Measurements from ENCODE around the gene LIMS2.

The LIMS2 gene

DNA sequence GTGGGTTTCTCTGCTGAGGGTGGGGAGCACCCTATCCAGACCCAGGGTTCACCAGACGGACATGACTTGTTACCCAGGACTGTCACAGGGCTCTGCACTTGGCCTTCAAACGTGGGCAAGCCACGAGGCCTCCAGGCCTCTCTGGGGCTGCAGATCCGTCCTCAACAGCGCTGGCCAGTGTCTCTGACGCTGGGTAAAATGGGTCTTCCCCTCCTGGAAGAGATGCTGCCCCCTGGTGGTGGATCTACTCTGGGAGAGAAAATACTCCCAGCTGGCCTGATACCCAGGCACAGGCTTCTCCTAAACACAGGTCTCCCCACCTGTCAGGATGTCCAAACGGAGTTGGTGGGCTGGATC, 25.7 kb downstream of the LIMS2 start:
- H3K36me3 Mint-ChIP-seq, result no peaks in the 10 kb centered on the region
- peak overlapping the region; percentile 4 for H3K27ac Mint-ChIP-seq
- no peaks in the 10 kb centered on the region for H3K27me3 Mint-ChIP-seq
- peak; percentile 73 for ATAC-seq
- H3K9me3 Mint-ChIP-seq, result no peaks in the 10 kb centered on the region
- peak overlapping the region; percentile 19 for H3K4me3 Mint-ChIP-seq
- peaks cover 62% of the 10 kb centered on the region for H3K4me1 Mint-ChIP-seq

DNA sequence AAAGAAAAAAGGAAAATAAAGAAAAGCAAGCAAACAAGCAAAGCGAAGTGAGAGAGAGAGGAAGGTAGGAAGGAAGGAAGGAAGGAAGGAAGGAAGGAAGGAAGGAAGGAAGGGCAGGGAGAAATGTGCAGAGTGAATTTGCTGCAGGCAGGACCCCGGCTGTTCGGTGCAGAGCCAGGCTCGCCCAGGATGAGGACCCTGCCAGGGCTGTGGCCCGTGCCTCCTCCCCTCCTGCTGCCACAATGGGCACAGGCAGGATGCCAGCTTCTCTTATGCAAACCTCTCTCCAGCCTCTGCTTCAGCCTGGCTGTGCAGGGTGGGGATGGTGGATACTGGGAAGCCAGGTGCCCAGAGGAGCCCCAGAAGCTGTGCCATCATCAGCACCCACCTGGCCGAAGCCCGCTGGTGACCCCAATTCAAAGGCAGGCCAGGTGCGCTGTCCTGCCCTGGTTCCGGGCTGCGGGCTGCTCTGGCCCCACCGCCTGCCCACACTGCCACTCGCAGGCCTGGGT, 26.2 kb downstream of the LIMS2 start:
- no peaks in the 10 kb centered on the region for H3K27me3 Mint-ChIP-seq
- peak overlapping the region; percentile 4 for H3K27ac Mint-ChIP-seq
- no peak overlapping the region for H3K4me3 Mint-ChIP-seq
- peaks cover 63% of the 10 kb centered on the region for H3K4me1 Mint-ChIP-seq
- no peaks in the 10 kb centered on the region for H3K9me3 Mint-ChIP-seq
- ATAC-seq, result peak; percentile 10
- H3K36me3 Mint-ChIP-seq, result no peaks in the 10 kb centered on the region

DNA sequence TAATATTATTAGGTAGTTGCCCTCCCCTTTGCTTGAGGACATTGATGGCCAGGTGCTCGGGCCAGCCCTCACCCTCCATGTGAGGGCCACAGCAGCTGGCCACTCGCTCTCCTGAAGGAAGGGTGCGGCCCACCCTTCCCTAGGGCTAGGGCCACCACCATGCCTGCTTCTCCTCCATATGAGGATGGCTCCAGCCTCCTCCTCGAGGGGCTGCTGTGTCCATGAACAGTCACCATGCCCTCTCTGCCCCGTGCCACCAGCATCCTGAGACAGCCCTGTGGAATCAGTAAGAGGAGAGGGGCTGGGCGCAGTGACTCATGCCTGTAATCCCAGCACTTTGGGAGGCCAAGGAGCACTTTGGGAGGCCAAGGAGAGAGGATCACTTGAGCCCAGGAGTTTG, 27.0 kb downstream of the LIMS2 start:
- peak overlapping the region; percentile 4 for H3K27ac Mint-ChIP-seq
- H3K27me3 Mint-ChIP-seq, result no peaks in the 10 kb centered on the region
- no peak for ATAC-seq
- H3K9me3 Mint-ChIP-seq, result no peaks in the 10 kb centered on the region
- H3K4me1 Mint-ChIP-seq, result peaks cover 64% of the 10 kb centered on the region
- H3K4me3 Mint-ChIP-seq, result no peak overlapping the region
- H3K36me3 Mint-ChIP-seq, result no peaks in the 10 kb centered on the region

DNA sequence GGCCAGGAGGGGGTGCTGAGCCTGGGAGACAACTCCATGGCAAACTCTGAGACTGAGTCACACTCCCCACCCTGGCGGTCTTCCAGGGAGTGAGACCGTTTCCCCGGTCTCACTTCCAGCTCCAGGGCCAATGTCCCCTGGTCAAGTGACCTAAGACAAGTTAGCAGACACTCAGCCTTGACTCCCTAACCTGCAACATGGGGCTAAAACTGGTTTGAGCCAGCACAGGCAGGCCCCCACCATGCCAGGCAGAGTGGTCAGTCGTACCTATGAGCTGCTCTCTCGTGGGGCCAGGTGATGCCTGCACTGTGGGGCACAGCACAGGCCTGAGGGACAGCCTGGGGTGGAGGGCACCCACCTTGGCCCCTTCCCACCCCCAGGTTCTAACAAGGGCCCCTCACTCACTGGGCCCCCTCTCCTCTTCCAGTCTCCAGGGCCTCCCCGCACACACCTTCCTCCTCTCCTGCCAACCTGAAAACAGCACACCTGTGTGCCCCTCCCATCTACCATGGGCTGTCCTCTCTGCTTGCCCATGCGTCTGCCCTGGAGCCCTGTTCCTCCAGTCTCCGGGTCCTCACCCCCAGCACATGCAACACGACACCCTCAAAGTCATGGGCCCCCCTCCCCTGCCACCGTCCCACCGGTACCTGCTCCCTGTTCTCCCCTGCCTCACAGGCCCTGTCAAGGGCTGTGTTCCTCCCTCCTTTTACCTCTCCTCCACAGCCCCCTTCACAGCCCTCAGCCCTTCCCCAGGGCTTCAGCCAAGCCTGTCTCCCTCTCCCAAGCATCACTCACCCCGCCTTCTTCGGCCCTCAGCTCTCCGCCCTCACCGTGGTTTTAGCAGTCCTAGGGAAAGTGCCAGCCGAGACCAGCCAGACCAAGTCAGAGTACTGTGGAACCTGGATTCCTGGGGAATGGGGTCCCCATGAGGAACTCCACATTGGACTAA, 27.8 kb downstream of the LIMS2 start:
- no peak for ATAC-seq
- Mint-ChIP-seq H3K36me3 (no peaks in the 10 kb centered on the region), H3K27me3 (no peaks in the 10 kb centered on the region), H3K9me3 (no peaks in the 10 kb centered on the region), H3K27ac (peak overlapping the region; percentile 4), H3K4me3 (no peak overlapping the region), H3K4me1 (peaks cover 56% of the 10 kb centered on the region)

DNA sequence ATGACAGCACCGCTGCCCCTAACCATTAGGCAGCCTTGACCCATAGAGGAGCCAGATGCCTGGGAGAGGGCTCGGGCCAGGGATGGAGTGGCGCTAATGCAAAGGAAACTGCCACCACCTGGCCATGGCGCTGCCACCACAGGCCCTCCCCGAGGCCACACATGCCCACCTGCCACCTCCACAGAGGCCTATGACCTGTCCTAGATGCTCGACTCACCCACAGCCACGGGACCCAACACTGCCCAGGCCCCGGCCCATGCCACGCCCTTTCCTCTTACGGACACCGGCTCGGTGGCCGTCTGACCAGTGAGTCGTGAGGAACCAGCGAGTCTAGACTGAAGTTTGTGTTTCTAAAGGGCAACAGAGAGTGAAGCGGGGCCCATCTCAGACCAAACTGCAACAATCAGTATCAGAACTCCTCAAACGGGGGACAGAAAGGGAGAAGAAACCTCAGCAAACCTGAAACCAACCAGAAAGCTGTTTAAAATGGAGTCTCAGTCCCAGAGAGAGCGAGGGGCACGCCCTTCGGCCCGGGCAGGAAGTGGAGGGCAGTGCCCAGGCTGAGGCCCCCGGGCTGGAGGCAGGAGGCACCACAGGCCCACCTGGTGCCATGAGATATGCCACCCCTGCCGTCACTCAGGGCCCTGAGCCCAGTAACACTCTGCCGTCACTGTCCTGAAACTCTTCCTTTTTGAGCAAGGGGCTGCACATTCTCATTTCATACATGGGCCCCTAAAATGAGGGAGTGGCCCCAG, 28.7 kb downstream of the LIMS2 start:
- Mint-ChIP-seq H3K4me1 (peaks cover 48% of the 10 kb centered on the region), H3K4me3 (no peak overlapping the region), H3K9me3 (no peaks in the 10 kb centered on the region), H3K27ac (peak overlapping the region; percentile 36), H3K27me3 (no peaks in the 10 kb centered on the region), H3K36me3 (no peaks in the 10 kb centered on the region)
- ATAC-seq, result no peak

DNA sequence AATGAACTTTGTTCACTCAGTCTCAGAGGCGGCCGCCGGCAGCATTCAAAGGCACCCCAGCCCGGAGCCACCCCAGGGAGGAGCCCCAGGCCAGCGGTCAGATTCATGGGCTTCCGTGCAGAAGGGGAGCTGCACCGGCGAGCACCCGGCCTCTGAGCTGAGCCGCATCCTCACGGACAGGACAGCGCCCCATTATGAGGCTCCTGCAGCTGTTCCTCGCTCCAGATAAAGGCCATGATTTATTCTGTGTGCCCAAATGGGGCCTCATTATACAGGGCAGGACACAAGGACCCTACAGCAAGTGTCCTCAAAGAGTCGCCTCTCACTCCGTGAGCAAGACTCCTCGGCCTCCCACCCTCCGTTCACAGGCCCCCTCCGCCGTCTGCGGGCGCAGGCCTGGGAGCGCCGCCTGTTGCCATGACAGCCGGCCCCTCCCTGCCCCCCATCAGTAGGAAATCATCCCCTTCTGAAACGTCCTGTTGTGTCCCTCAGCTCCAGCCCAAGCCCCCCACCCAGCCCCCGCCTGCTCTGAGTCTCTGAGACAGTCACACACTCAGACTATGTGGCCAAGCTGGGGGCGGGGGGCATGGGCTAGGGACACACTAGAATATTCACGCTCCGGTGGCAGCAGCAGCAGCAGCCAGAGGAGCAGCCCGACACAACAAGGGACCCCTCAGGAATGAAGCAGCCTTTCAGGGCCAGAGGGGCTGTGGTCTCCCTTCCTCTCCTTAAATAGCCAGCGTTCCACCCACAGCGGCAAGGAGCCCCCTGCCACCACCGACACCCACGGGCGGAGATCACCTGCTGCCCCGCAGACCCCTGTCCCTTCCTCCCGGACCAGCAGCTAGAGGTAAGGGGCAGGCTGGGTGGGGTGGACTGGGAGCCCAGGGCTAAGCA, 29.7 kb downstream of the LIMS2 start, which contains the start of gene GPR17:
GPR17 (plus strand) TSS at position 759 of the 897 bp plus-strand sequence. CDS start 4,583 bp downstream, outside the sequence.
- Mint-ChIP-seq H3K4me3 (no peak within 1 kb of the TSS), H3K9me3 (no peaks in the 10 kb centered on the region), H3K27me3 (no peaks in the 10 kb centered on the region), H3K27ac (peak within 1 kb of the TSS; percentile 70), H3K36me3 (no peaks in the 10 kb centered on the region), H3K4me1 (peaks cover 47% of the 10 kb centered on the region)
- ATAC-seq, result no peak

DNA sequence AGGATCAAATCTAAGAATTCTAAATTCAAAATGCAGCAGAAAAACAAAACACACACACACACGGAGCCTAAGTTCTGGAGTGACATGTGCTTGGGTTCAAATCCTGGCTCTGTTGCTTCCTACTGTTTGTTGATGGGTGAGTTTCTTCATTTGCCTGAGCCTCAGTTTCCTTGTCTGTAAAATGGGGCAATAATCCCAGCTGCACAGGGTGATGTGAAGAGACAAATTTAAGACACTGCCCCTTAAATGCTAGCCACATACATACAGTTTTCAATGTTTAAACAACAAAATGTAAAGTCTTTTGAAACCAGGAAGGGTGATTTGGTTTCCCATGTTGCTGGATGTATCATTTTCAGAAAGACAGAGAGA, 30.3 kb downstream of the LIMS2 start:
- Mint-ChIP-seq H3K4me3 (no peak overlapping the region), H3K9me3 (no peaks in the 10 kb centered on the region), H3K27ac (peak overlapping the region; percentile 70), H3K27me3 (no peaks in the 10 kb centered on the region), H3K4me1 (peaks cover 52% of the 10 kb centered on the region), H3K36me3 (no peaks in the 10 kb centered on the region)
- no peak for ATAC-seq

DNA sequence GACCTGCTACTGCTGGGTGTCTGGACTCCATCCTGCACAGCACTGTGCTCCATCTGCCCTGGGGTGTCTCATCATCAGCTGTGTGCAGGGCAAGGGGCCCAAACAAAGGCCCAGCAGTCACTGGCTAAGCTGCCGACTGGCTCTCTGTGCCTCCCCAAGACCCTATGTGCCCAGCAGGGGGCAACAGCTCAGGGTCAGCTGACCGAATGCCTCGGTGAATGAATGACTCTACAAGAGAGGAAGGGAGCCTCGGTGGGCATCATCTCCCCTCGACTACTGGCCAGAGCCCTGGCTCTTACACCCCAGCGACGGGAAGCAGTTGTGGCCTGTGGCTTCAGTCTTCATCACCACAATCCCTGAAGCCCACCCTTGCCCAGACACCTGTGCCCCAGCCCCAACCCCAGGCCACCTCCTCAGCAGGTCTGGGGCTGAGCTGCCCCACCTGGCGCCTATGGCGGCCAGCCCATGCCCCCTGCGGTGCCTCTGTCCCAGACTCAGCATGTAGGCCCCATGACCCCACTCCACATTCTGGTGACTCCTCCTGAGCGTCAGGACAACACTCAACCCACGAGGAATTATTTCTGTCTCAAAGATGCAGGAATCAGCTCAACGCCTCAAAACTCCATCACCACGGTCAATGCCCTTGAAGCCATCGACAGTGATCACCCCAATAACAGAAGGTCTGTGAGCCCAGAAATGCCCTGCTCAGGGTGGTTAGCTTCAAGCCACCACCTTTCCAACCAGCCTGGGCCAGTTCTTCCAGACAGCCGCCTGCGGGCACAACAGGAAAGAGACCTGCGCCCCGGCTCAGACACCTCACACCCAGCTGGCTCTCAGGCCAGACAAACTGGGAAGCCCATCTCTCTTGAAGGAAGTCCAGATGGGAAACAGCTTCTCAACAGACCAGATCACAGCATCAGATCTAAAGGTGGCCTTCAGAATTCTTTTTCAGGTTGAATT, 31.0 kb downstream of the LIMS2 start:
- Mint-ChIP-seq H3K27me3 (no peaks in the 10 kb centered on the region), H3K36me3 (no peaks in the 10 kb centered on the region), H3K27ac (peak overlapping the region; percentile 70), H3K4me1 (peaks cover 52% of the 10 kb centered on the region), H3K4me3 (no peak overlapping the region), H3K9me3 (no peaks in the 10 kb centered on the region)
- no peak for ATAC-seq

DNA sequence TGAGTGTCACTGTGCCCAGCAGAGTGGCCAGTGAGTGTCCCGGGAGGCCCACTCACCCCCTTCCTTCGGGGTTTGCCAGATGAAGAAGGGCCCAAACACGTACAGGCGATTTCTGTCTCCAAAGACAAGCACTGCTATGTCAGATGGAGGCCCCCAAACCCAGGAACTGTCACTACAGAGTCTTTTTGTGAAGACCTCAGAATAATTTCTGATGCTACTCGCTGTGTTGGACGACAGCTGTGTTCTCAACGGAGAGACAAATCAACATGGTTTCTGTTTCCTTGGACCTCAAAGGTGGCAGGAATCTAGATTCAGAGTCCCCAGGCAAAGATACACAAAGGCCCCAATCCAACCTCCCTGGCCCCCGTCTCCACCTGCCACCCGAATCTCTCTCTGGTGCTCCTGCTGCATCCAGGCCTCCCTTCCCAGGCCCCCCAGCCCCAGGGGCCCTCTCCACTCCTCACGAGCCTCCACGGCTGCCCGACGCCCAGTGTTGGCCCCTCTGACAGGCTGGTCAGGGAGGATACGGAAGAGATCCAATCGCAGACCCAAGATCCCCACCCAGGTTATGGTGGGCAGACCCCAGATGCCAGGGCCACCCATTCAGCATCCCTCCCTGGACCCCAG, 31.8 kb downstream of the LIMS2 start:
- Mint-ChIP-seq H3K4me3 (no peak overlapping the region), H3K27ac (peak overlapping the region; percentile 70), H3K36me3 (no peaks in the 10 kb centered on the region), H3K4me1 (peaks cover 52% of the 10 kb centered on the region), H3K9me3 (no peaks in the 10 kb centered on the region), H3K27me3 (no peaks in the 10 kb centered on the region)
- ATAC-seq, result no peak

DNA sequence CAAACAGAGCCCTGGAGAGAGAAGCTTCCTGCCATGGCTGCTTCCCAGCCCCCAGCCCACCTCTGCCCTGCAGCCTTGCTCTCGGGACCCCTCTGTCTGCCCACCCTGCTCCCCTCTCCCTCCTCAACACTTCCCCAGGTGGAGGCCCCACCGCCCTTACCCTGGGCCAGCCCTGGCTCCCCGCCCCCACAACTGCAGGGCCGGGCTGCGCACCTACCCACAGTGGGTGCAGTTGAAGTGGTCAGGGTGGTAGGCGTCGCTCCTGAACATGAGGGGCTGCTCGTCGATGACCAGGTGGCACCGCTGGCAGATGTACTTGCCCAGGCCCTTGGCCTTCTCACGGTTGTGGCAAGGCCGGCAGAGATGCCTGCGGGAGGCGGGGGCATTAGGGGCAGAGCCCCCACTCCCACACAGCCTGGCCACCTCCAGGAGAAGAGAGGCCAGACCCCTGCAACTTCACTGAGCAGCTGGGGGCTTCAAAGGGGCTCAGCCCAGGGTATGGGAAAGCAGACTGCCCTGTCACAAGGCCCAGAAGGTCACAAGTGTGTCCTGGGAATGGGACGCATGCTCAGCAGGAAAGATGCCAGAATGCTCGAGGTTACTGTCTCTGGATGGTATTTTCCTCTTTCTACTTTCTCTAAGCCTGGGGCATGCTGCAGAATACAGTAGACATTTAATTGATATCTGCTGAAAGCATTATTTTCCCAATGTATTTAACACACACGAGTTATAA, 32.5 kb downstream of the LIMS2 start:
- Mint-ChIP-seq H3K36me3 (no peaks in the 10 kb centered on the region), H3K27ac (peak overlapping the region; percentile 70), H3K27me3 (no peaks in the 10 kb centered on the region), H3K4me3 (no peak overlapping the region), H3K9me3 (no peaks in the 10 kb centered on the region), H3K4me1 (peaks cover 54% of the 10 kb centered on the region)
- no peak for ATAC-seq

DNA sequence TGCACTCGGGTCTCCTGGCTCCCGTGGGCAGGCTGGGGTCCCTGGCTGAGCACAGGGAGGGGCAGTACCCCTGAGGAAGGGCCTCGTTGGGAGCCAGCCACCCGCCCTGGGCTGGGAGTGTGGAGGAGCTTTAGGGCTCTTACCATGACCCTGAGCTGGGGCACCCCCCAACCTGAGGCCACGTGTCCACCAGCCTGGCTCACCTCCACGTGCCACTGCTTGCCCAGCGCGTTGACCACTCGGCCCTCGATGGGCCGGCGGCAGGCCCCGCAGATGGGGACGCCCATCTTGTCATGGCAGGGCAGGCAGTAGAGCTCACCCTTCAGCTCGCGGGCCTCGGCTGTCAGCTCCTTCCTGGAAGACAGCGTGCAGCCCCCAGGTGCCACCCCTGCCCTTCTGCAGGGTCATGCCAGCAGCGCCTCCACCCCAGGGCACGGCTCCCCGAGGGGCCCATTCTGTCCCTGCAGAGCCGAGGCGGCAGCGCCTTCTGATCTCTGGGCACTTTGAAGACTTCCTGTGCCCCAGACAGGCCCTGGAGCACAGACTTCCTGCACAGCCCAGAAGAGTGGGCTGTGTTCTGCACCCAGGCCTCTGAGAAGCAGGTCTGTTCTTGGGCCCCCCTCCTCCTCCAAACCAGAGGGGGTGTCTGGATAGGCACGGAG, 33.4 kb downstream of the LIMS2 start:
- Mint-ChIP-seq H3K27me3 (no peaks in the 10 kb centered on the region), H3K9me3 (no peaks in the 10 kb centered on the region), H3K36me3 (no peaks in the 10 kb centered on the region), H3K4me3 (no peak overlapping the region), H3K27ac (peak overlapping the region; percentile 35), H3K4me1 (peaks cover 58% of the 10 kb centered on the region)
- no peak for ATAC-seq

DNA sequence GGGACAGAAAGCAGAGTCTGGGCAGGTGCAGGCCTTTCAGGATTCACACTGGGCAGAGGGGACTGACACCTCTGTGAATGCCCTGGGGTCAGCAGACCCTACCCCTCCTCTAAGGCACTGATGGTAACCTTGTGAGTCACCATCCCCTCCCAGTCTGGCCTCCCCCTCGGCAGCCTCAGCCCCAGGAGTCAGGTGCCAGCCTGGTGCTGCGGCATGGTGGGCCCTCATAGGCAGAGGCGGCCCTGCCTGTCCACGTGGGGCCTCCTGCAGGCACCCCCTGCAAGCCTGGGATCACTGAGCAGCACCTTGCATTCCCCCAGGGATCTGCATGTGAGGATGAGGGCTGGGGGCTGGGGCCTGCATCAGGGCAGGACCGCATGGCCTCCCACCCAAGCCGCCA, 34.2 kb downstream of the LIMS2 start:
- ATAC-seq, result no peak
- Mint-ChIP-seq H3K4me1 (peaks cover 60% of the 10 kb centered on the region), H3K4me3 (no peak overlapping the region), H3K9me3 (no peaks in the 10 kb centered on the region), H3K27ac (peak overlapping the region; percentile 97), H3K27me3 (no peaks in the 10 kb centered on the region), H3K36me3 (no peaks in the 10 kb centered on the region)

Data from stimulated activated memory B cell treated with anti-CD40 and anti-IgM and Interleukin-4, amounts not matched to agents 10 μg/mL and 1 μg/mL and 100 μg/mL, for 72 hours (primary cell).